ENCODE measurements around the gene ANAPC2.

ANAPC2 gene

DNA sequence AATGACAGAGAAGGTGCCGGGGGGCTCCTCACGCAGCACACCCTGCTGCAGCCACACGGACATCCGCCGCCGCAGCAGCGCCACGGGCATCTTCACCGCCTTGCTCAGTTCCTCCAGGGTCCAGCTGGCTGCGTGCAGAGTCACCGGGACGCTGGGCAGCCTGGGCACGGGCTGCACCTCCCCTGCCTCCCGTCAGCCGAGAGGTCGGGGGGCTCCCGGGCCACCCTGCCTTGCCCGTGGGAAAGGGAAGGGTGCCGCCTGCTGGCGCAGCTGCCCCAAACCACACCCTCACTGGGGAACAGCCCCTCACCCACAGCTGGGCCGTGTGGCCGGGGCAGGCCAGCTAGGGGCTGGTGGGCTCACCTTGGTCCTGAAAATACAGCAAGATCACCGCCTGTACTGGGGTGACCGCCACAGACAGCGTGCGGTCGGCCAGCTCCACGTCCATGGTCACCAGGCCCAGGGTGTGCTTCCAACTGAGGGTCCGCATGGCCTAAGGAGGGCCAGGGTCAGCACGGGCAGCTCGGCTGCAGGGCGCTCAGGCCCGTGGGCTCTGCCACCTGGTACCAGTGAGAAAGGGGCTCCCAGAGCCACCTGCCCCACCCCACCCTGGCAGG is 12.9 kb downstream of the ANAPC2 start:
- Histone ChIP-seq H3K23ac (ENCODE audit: low read depth, low read length, poor library complexity) (peak overlapping the region; percentile 92), H2BK5ac (ENCODE audit: low read length) (peak overlapping the region; percentile 66), H2BK12ac (ENCODE audit: low read length) (peak overlapping the region; percentile 73), H3K4me1 (ENCODE audit: control insufficient read depth in 2 of 2, insufficient read depth in 1 of 2, low read depth in 1 of 2, low read length in 2 of 2) (peaks cover 0 to 5% of the 10 kb centered on the region in 2 donors), H3K14ac (ENCODE audit: low read length) (peak overlapping the region; percentile 21), H3K9me3 (replicated peaks in 1 of 2; ENCODE audit: control insufficient read depth in 2 of 2, insufficient read depth in 1 of 2, low read depth in 1 of 2, low read length in 2 of 2) (no peaks in the 10 kb centered on the region), H4K91ac (ENCODE audit: low read depth, low read length, poor library complexity) (no peak overlapping the region), H3K4ac (ENCODE audit: low read length) (no peak overlapping the region), H3K9ac (ENCODE audit: low read depth, low read length, poor library complexity) (peak overlapping the region; percentile 70), H3K36me3 (replicated peaks in 1 of 2; ENCODE audit: control insufficient read depth in 2 of 2, insufficient read depth in 2 of 2, low read length in 2 of 2) (peaks cover 4 to 23% of the 10 kb centered on the region in 2 donors), H3K27me3 (ENCODE audit: control insufficient read depth in 3 of 3, insufficient read depth in 3 of 3, low read depth in 1 of 3, low read length in 3 of 3) (peaks cover 0 to 29% (median 21%) of the 10 kb centered on the region in 3 experiments), H3K27ac (replicated peaks; ENCODE audit: low read length) (no peak overlapping the region), H2BK120ac (ENCODE audit: low read depth, low read length) (no peak overlapping the region), H2AFZ (ENCODE audit: low read length) (no peak overlapping the region), H2BK15ac (ENCODE audit: low read length) (no peak overlapping the region), H3K79me1 (ENCODE audit: low read depth, low read length) (peaks cover 2% of the 10 kb centered on the region), H3K4me3 (ENCODE audit: low read length in 2 of 2) (no peak overlapping the region), H2AK5ac (ENCODE audit: low read depth, low read length) (no peak overlapping the region), H3K18ac (ENCODE audit: low read length) (peak overlapping the region; percentile 87), H3K4me2 (ENCODE audit: insufficient read depth, low read length, poor library complexity, severe bottlenecking) (no peak overlapping the region), H4K8ac (ENCODE audit: low read depth, low read length) (peak overlapping the region; percentile 82)
- DNase-seq (ENCODE audit: low spot score), result no peak
- WGBS, 2 donors (ENCODE audit: extremely low coverage in 2 of 2, insufficient read length in 2 of 2, insufficient replicate concordance in 1 of 2), result no CpG with 5 or more reads among the region's 33 CpGs

DNA sequence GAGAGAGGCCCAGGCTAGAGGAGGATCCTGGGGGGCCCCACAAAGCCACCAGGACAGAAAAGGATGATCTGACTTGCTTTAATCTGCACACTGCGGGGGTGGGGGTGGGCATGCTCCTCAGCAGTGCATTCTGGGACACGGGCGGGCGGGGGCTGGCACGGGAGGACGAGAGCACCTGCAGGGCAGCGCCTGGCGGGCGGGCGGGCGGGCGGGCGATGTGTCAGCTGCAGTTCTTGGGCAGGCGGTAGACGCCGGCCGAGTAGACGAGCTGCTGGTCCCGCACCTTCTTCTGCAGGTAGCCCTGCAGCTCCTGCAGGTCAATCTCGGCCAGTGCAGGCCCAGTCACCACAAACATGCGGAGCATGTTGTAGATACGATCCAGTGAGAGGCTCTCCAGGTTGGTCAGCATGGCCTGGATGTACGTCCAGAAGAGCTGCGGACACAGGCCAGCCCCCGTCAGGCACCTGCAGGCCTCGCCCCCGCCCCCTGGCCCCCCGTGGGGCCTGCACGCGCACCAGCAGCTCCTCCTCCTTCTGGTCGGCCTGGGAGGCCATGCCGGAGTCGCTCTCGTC is 13.6 kb downstream of the ANAPC2 start:
- no peak for DNase-seq (ENCODE audit: low spot score)
- Histone ChIP-seq H4K91ac (ENCODE audit: low read depth, low read length, poor library complexity) (no peak overlapping the region), H3K23ac (ENCODE audit: low read depth, low read length, poor library complexity) (no peak overlapping the region), H2BK5ac (ENCODE audit: low read length) (no peak overlapping the region), H3K4me1 (ENCODE audit: control insufficient read depth in 2 of 2, insufficient read depth in 1 of 2, low read depth in 1 of 2, low read length in 2 of 2) (peaks cover 0 to 7% of the 10 kb centered on the region in 2 donors), H3K4me2 (ENCODE audit: insufficient read depth, low read length, poor library complexity, severe bottlenecking) (no peak overlapping the region), H2AK5ac (ENCODE audit: low read depth, low read length) (no peak overlapping the region), H3K14ac (ENCODE audit: low read length) (peak overlapping the region; percentile 21), H2AFZ (ENCODE audit: low read length) (no peak overlapping the region), H2BK12ac (ENCODE audit: low read length) (peak overlapping the region; percentile 41), H3K36me3 (replicated peaks in 1 of 2; ENCODE audit: control insufficient read depth in 2 of 2, insufficient read depth in 2 of 2, low read length in 2 of 2) (peaks cover 3 to 17% of the 10 kb centered on the region in 2 donors), H3K9ac (ENCODE audit: low read depth, low read length, poor library complexity) (peak overlapping the region; percentile 70), H2BK15ac (ENCODE audit: low read length) (no peak overlapping the region), H3K27me3 (ENCODE audit: control insufficient read depth in 3 of 3, insufficient read depth in 3 of 3, low read depth in 1 of 3, low read length in 3 of 3) (peaks cover 4 to 35% (median 28%) of the 10 kb centered on the region in 3 experiments), H3K79me1 (ENCODE audit: low read depth, low read length) (peaks cover 2% of the 10 kb centered on the region), H3K27ac (replicated peaks; ENCODE audit: low read length) (no peak overlapping the region), H3K4ac (ENCODE audit: low read length) (no peak overlapping the region), H2BK120ac (ENCODE audit: low read depth, low read length) (no peak overlapping the region), H4K8ac (ENCODE audit: low read depth, low read length) (no peak overlapping the region), H3K18ac (ENCODE audit: low read length) (peak overlapping the region; percentile 87), H3K4me3 (ENCODE audit: low read length in 2 of 2) (no peak overlapping the region), H3K9me3 (replicated peaks in 1 of 2; ENCODE audit: control insufficient read depth in 2 of 2, insufficient read depth in 1 of 2, low read depth in 1 of 2, low read length in 2 of 2) (peaks cover 0 to 2% of the 10 kb centered on the region in 2 donors)
- WGBS, 2 donors (ENCODE audit: extremely low coverage in 2 of 2, insufficient read length in 2 of 2, insufficient replicate concordance in 1 of 2), result no CpG with 5 or more reads among the region's 34 CpGs

DNA sequence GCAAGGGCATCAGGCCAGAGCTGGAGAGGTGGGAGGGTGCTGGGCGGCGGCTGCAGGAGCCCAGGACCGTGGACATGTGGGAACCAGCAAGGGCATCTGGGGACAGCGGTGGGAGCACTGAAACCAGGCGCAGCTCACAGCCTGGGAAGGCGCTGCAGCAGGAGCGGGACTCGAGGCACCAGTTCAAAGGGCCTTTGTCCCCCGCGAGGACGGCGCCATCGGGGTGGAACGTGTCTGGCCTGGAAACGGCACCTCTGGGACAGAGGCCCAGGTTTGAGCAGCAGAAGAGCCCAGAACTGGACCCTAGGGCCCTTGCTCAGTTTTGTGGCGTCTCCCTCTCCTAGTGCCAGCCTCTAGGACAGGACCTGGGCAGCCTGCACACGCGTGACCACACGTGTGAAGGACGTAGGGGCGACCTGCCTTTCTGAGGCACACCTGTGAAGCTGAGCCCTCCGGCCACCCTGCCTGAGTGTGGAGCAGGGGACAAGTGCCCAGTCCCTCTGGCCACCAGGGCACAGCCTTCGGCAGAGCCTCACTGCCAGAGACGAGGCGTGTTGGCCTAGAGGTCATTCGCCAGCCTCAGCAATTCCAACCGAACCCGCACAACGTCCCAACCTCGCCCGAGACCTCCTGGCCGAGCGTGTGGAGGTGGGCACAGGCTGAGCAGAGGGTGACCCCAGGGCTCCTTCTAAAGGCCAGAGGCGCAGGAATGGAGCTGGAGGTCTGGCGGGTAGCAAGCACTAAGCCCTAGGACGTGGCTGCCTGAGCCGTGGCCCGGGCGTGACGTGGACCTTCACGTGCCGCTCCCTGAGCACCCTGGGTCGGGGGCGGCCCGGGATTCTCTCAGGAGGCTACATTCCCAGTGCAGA is 14.3 kb downstream of the ANAPC2 start:
- H2BK15ac ChIP-seq (ENCODE audit: low read length), result peak overlapping the region; percentile 15
- no peak overlapping the region for H3K14ac ChIP-seq (ENCODE audit: low read length)
- no CpG with 5 or more reads among the region's 45 CpGs for WGBS, 2 donors (ENCODE audit: extremely low coverage in 2 of 2, insufficient read length in 2 of 2, insufficient replicate concordance in 1 of 2)
- H3K9me3 ChIP-seq (replicated peaks in 1 of 2; ENCODE audit: control insufficient read depth in 2 of 2, insufficient read depth in 1 of 2, low read depth in 1 of 2, low read length in 2 of 2), result peaks cover 0 to 2% of the 10 kb centered on the region in 2 donors
- no peak overlapping the region for H3K27ac ChIP-seq (replicated peaks; ENCODE audit: low read length)
- H2BK12ac ChIP-seq (ENCODE audit: low read length), result no peak overlapping the region
- H3K9ac ChIP-seq (ENCODE audit: low read depth, low read length, poor library complexity), result peak overlapping the region; percentile 24
- peaks cover 6 to 7% of the 10 kb centered on the region in 2 donors for H3K4me1 ChIP-seq (ENCODE audit: control insufficient read depth in 2 of 2, insufficient read depth in 1 of 2, low read depth in 1 of 2, low read length in 2 of 2)
- H2AK5ac ChIP-seq (ENCODE audit: low read depth, low read length), result peak overlapping the region; percentile 25
- H2BK5ac ChIP-seq (ENCODE audit: low read length), result no peak overlapping the region
- H3K27me3 ChIP-seq (ENCODE audit: control insufficient read depth in 3 of 3, insufficient read depth in 3 of 3, low read depth in 1 of 3, low read length in 3 of 3), result peaks cover 6 to 43% (median 34%) of the 10 kb centered on the region in 3 experiments
- H3K79me1 ChIP-seq (ENCODE audit: low read depth, low read length), result peaks cover 2% of the 10 kb centered on the region
- H2BK120ac ChIP-seq (ENCODE audit: low read depth, low read length), result no peak overlapping the region
- no peak overlapping the region for H4K8ac ChIP-seq (ENCODE audit: low read depth, low read length)
- DNase-seq (ENCODE audit: low spot score), result no peak
- no peak overlapping the region for H4K91ac ChIP-seq (ENCODE audit: low read depth, low read length, poor library complexity)
- no peak overlapping the region for H3K18ac ChIP-seq (ENCODE audit: low read length)
- H3K36me3 ChIP-seq (replicated peaks in 1 of 2; ENCODE audit: control insufficient read depth in 2 of 2, insufficient read depth in 2 of 2, low read length in 2 of 2), result peaks cover 3 to 10% of the 10 kb centered on the region in 2 donors
- no peak overlapping the region for H3K4me3 ChIP-seq (ENCODE audit: low read length in 2 of 2)
- no peak overlapping the region for H3K4ac ChIP-seq (ENCODE audit: low read length)
- no peak overlapping the region for H2AFZ ChIP-seq (ENCODE audit: low read length)
- H3K4me2 ChIP-seq (ENCODE audit: insufficient read depth, low read length, poor library complexity, severe bottlenecking), result no peak overlapping the region
- peak overlapping the region; percentile 76 for H3K23ac ChIP-seq (ENCODE audit: low read depth, low read length, poor library complexity)

All from neuronal stem cell (in vitro differentiated cells).